Endothelial cell of umbilical vein (primary cell): ENCODE results near the gene KCTD13. TPM values are rescaled to one million over a fixed set of nuclear protein-coding genes. Genes with fewer than 3 reads are reported as not detected.

Experiments
- BruUV-seq: library from RNA; stranded (reverse); fragments of 400-500 nt; replicated peaks from 2 replicates; lab custom pipeline; 2021; lab: Mats Ljungman, UMichigan
- CTCF ChIA-PET: fragments of 300-600, 350-600 bp; sonication (Branson Sonifier 250); formaldehyde crosslinking; loops from one replicate; lab custom pipeline; 2021; ENCODE audit warnings: antibody characterized with exemption, inconsistent platforms; lab: Charles Lee
- POLR2A ChIA-PET: fragments of 300-600, 350-600 bp; sonication (Branson Sonifier 250); formaldehyde crosslinking; loops from one replicate; lab custom pipeline; 2021; ENCODE audit warnings: antibody characterized with exemption, inconsistent platforms; lab: Charles Lee
- DNase-seq: peaks from one replicate; pipeline ENCODE4 v3.0.0-alpha.2; 2011; ENCODE audit warnings: low read depth, low spot score
- FAIRE-seq: peaks from 2 replicates; lab custom pipeline; 2011; peaks lifted over from hg19 to GRCh38; lab: Jason Lieb, UNC
- H2AFZ ChIP-seq: 2 replicates; pipeline ENCODE4 v1.6.0; 2012; ENCODE audit warnings: low read depth, low read length, control low read depth, inconsistent platforms
- H3K27ac ChIP-seq: 2 replicates; pipeline ENCODE4 v1.5.1; 2011; ENCODE audit warnings: low read depth, mild to moderate bottlenecking, control low read depth, low read length, moderate library complexity; ENCODE audit not compliant: insufficient read depth
- H3K27me3 ChIP-seq, 2 experiments: 2 replicates each; pipeline versions ENCODE4 v1.6.0 to v1.6.1; 2011; ENCODE audit warnings: low read length in 2 of 2, mixed read lengths in 1 of 2; ENCODE audit not compliant: control insufficient read depth in 2 of 2, insufficient read depth in 2 of 2
- H3K36me3 ChIP-seq, 2 experiments: 2 replicates in 1 of 2; 3 replicates in 1 of 2; pipeline ENCODE4 v1.5.1; 2011; ENCODE audit warnings: low read length in 2 of 2, mild to moderate bottlenecking in 1 of 2, moderate library complexity in 1 of 2; ENCODE audit not compliant: control insufficient read depth in 2 of 2, insufficient read depth in 2 of 2; ENCODE audit errors: extremely low read depth in 1 of 2
- H3K4me1 ChIP-seq: 3 replicates; pipeline ENCODE4 v1.5.1; 2011; ENCODE audit warnings: mild to moderate bottlenecking, low read length; ENCODE audit not compliant: control insufficient read depth, insufficient read depth; ENCODE audit errors: extremely low read depth
- H3K4me2 ChIP-seq: 2 replicates; pipeline ENCODE4 v1.6.1; 2011; ENCODE audit warnings: low read length, control low read depth, mixed read lengths; ENCODE audit not compliant: insufficient read depth
- H3K4me3 ChIP-seq, 3 experiments: fragments of 200-600 bp in 1 of 3; sonication (generic), shearing (Covaris generic) in 1 of 3; replicated peaks in 1 of 3; 2 replicates each; pipeline ENCODE4 v1.5.1; 2011 to 2016; ENCODE audit warnings: control low read depth in 3 of 3, low read length in 3 of 3, mild to moderate bottlenecking in 2 of 3, inconsistent platforms in 1 of 3, low read depth in 1 of 3, moderate library complexity in 1 of 3; ENCODE audit not compliant: insufficient read depth in 1 of 3
- H3K79me2 ChIP-seq: 2 replicates; pipeline ENCODE4 v1.6.0; 2012; ENCODE audit warnings: low read length, inconsistent platforms; ENCODE audit not compliant: control insufficient read depth, insufficient read depth
- H3K9ac ChIP-seq: replicated peaks from 2 replicates; pipeline ENCODE3; 2011; ENCODE audit warnings: low read length, control low read depth; ENCODE audit not compliant: insufficient read depth; ENCODE audit errors: extremely low read depth
- H3K9me1 ChIP-seq: replicated peaks from 3 replicates; pipeline ENCODE4 v1.6.0; 2011; ENCODE audit warnings: mild to moderate bottlenecking, low read length; ENCODE audit not compliant: control insufficient read depth, insufficient read depth; ENCODE audit errors: extremely low read depth
- H3K9me3 ChIP-seq: replicated peaks from 2 replicates; pipeline ENCODE4 v1.5.1; 2012; ENCODE audit warnings: low read length, inconsistent platforms; ENCODE audit not compliant: control insufficient read depth, insufficient read depth
- H4K20me1 ChIP-seq: replicated peaks from 2 replicates; pipeline ENCODE3; 2011; ENCODE audit warnings: mild to moderate bottlenecking, low read length; ENCODE audit not compliant: control insufficient read depth, insufficient read depth; ENCODE audit errors: extremely low read depth
- EZH2 ChIP-seq: IDR thresholded peaks from 2 replicates; pipeline ENCODE4 v1.6.1; 2012; ENCODE audit warnings: borderline replicate concordance, low read depth, mild to moderate bottlenecking, moderate library complexity, low read length, inconsistent platforms; ENCODE audit not compliant: severe bottlenecking
- FOS ChIP-seq: IDR thresholded peaks from 2 replicates; pipeline ENCODE4 v1.6.1; 2011; ENCODE audit warnings: mild to moderate bottlenecking, low read length, moderate library complexity, borderline replicate concordance; ENCODE audit not compliant: insufficient read depth
- GATA2 ChIP-seq: IDR thresholded peaks from 2 replicates; pipeline ENCODE4 v1.7.0; 2011; ENCODE audit warnings: low read depth, mild to moderate bottlenecking, moderate library complexity, mixed read lengths, low read length; ENCODE audit not compliant: insufficient read length, insufficient read depth
- JUN ChIP-seq: IDR thresholded peaks from 2 replicates; pipeline ENCODE4 v1.6.1; 2011; ENCODE audit warnings: borderline replicate concordance, low read depth; ENCODE audit not compliant: insufficient read length, insufficient read depth
- MYC ChIP-seq: IDR thresholded peaks from one replicate; pipeline ENCODE4 v1.6.1; 2011; ENCODE audit warnings: mild to moderate bottlenecking, low read depth, low read length
- POLR2A ChIP-seq: IDR thresholded peaks from 2 replicates; pipeline ENCODE4 v1.6.1; 2012; ENCODE audit warnings: low read depth, mild to moderate bottlenecking, control low read depth, low read length
- POLR2AphosphoS5 ChIP-seq: IDR thresholded peaks from 2 replicates; pipeline ENCODE4 v1.6.1; 2012; ENCODE audit warnings: low read depth, mild to moderate bottlenecking, control low read depth, low read length, moderate library complexity; ENCODE audit not compliant: insufficient read depth
- dilution Hi-C: fragments of 300-500 bp; cut with MboI; formaldehyde crosslinking; loops from one replicate; pipeline ENCODE4 v1.15.0; 2019; ENCODE audit warnings: low sequenced_read_pairs; ENCODE audit not compliant: extremely low pct_ligation_motif_present
- intact Hi-C: fragments of 100-400 bp; cut with micrococcal nuclease; formaldehyde crosslinking; loops from one replicate; pipeline ENCODE4 v1.10.0; 2022
- polyA plus RNA-seq, 4 experiments: library from polyadenylated mRNA; depleted of rRNA in 3 of 4; stranded (reverse) in 3 of 4; unstranded in 1 of 4; fragments of >200 nt; gene quantifications; 2 replicates each; pipeline versions ENCODE4 v1.2.1 to v1.2.3, GENCODE V29; 2011 to 2012; ENCODE audit warnings: missing spikeins in 1 of 4
- total RNA-seq: library from RNA; stranded (reverse); gene quantifications from 2 replicates; pipeline ENCODE4 v1.2.3, GENCODE V29; 2021
- TF ChIP-seq, protein P1 (sequence below): IDR thresholded peaks from 2 replicates; pipeline ENCODE4 v1.6.1; 2011; ENCODE audit not compliant: insufficient read depth, insufficient read length
- TF ChIP-seq, protein P2 (sequence below), 2 donors: IDR thresholded peaks; 1 replicate in 1 of 2; 2 replicates in 1 of 2; pipeline ENCODE4 v1.5.1; 2011; ENCODE audit warnings: low read length in 2 of 2, mild to moderate bottlenecking in 2 of 2, moderate library complexity in 2 of 2, control low read depth in 1 of 2, inconsistent platforms in 1 of 2, low read depth in 1 of 2; ENCODE audit not compliant: insufficient read depth in 1 of 2; ENCODE audit errors: extremely low read depth in 1 of 2

KCTD13 gene
- total and polyA plus RNA-seq, 2 donors (not counting 3 experiments of a cell fraction or from before 2014, with no cell fraction given), result 22.6 to 24.2 TPM

DNA sequence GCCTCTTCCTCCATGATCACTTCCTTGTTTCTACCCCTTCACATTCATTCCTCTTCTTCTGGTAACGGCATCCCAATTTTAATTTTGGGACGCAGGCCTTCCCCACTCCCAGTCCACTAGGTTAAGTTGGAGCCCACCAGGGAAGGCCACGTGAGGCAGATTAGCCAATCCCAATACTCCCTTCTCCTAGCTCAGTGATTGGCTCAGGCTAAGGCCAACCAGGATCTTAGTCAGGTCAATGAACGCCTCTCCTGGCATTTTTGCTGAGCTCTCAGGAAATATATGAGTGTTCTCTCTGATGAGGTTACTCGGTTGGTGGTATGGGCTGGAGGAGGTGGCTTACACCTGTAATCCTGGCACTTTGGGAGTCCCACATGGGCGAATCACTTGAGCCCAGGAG is 42.0 kb downstream of the KCTD13 start:
- Histone ChIP-seq H3K27ac (no peak overlapping the region), H3K79me2 (no peaks in the 10 kb centered on the region), H2AFZ (no peak overlapping the region), H3K4me3 (no peak overlapping the region), H3K27me3 (no peaks in the 10 kb centered on the region), H3K36me3 (no peaks in the 10 kb centered on the region), H3K9me3 (no peaks in the 10 kb centered on the region), H3K4me1 (no peaks in the 10 kb centered on the region), H3K9ac (no peak overlapping the region), H3K9me1 (no peaks in the 10 kb centered on the region), H4K20me1 (no peaks in the 10 kb centered on the region), H3K4me2 (no peak overlapping the region)
- POLR2A ChIA-PET, result no interaction called here
- FAIRE-seq, result no peak
- intact Hi-C loops, result no loop called here
- dilution Hi-C loops, result no loop called here
- TF ChIP-seq POLR2A (no peak), POLR2AphosphoS5 (no peak), GATA2 (no peak), EZH2 (no peak), JUN (no peak), FOS (no peak), MYC (no peak)
- TF ChIP-seq, protein P1, sequence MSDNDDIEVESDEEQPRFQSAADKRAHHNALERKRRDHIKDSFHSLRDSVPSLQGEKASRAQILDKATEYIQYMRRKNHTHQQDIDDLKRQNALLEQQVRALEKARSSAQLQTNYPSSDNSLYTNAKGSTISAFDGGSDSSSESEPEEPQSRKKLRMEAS, result no peak
- TF ChIP-seq, protein P2, sequence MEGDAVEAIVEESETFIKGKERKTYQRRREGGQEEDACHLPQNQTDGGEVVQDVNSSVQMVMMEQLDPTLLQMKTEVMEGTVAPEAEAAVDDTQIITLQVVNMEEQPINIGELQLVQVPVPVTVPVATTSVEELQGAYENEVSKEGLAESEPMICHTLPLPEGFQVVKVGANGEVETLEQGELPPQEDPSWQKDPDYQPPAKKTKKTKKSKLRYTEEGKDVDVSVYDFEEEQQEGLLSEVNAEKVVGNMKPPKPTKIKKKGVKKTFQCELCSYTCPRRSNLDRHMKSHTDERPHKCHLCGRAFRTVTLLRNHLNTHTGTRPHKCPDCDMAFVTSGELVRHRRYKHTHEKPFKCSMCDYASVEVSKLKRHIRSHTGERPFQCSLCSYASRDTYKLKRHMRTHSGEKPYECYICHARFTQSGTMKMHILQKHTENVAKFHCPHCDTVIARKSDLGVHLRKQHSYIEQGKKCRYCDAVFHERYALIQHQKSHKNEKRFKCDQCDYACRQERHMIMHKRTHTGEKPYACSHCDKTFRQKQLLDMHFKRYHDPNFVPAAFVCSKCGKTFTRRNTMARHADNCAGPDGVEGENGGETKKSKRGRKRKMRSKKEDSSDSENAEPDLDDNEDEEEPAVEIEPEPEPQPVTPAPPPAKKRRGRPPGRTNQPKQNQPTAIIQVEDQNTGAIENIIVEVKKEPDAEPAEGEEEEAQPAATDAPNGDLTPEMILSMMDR (IDR thresholded peaks at IDR 0.05; ENCODE audit: extremely low read depth in 1 of 2, insufficient read depth in 1 of 2, low read depth in 1 of 2, low read length in 2 of 2), result no peak
- no peak for DNase-seq
- CTCF ChIA-PET, result interaction anchor here (1.0 to 1.3 kb wide), 2 partner anchors 36 to 94 kb away, joined by 3 read pairs; partner anchors contain the start of gene KIF22
- no TSS peak for BruUV-seq
